Measurements from ENCODE around the gene C9orf40. TPM values are rescaled to one million over a fixed set of nuclear protein-coding genes. Genes with fewer than 3 reads are reported as not detected.

The C9orf40 gene
- total RNA-seq, 1 experiment from 2014 or later: 10.3 TPM

DNA sequence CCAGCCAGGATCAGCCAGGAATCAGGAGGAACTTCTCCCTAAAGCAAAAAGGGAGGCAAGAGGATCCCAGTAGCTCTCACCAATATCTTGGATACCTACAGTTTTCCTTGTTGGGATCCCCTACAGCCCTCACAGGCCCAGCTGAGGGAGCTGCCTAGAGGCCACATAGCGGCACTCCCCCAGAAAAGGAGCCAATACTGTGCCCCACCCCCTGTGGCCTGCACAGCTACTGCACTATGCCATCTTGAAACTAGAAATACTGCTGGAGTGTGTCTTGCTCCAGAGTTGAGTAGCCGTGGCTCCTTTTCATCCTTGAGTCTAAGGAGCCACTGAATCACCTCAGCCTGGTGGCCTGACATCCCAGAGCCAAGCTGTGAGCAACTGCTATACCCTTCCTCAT, 42.7 kb downstream of the C9orf40 start:
- H3K9ac ChIP-seq (ENCODE audit: extremely low read depth, insufficient read length, low read length): no peak overlapping the region
- no peak overlapping the region for H3K4me3 Mint-ChIP-seq
- H3K4me1 Mint-ChIP-seq: peaks cover 3 to 7% of the 10 kb centered on the region in 2 experiments; a peak in 2 of 4 replicates
- no peak overlapping the region for H3K56ac ChIP-seq (ENCODE audit: insufficient read length, low read depth, low read length)
- H4K5ac ChIP-seq (ENCODE audit: insufficient read length, low read depth, low read length): no peak overlapping the region
- H3K79me2 ChIP-seq (ENCODE audit: insufficient read depth, low read length): no peaks in the 10 kb centered on the region
- no peak for DNase-seq
- no peak overlapping the region for H3T11ph ChIP-seq (ENCODE audit: low read length)
- H3K27ac ChIP-seq (ENCODE audit: insufficient read length, low read depth, low read length): no peak overlapping the region
- no peak for TF ChIP-seq CTCF (conservative IDR thresholded peaks at IDR 0.05)
- WGBS (ENCODE audit: extremely low coverage, insufficient read length, low lambda C conversion rate): no CpG with 5 or more reads among the region's 2 CpGs
- H2AFZ ChIP-seq (ENCODE audit: low read length): no peak overlapping the region
- no peak overlapping the region for H2BK20ac ChIP-seq (ENCODE audit: low read depth, low read length, poor library complexity, severe bottlenecking)
- no peak overlapping the region for H3K18ac ChIP-seq (ENCODE audit: insufficient read length, low read depth, low read length)
- no peaks in the 10 kb centered on the region for H3K27me3 ChIP-seq (ENCODE audit: insufficient read depth, low read length)
- H3K79me1 ChIP-seq (ENCODE audit: insufficient read depth, low read depth, low read length, poor library complexity, severe bottlenecking): no peaks in the 10 kb centered on the region
- no peak overlapping the region for H4K91ac ChIP-seq (ENCODE audit: insufficient read length, low read depth, low read length)
- no peak overlapping the region for H2AK5ac ChIP-seq (ENCODE audit: insufficient read length, low read length)
- H4K8ac ChIP-seq (replicated peaks; ENCODE audit: insufficient read length, low read depth, low read length): no peak overlapping the region
- no peak overlapping the region for H2BK5ac ChIP-seq (ENCODE audit: insufficient read length, low read length)
- no peaks in the 10 kb centered on the region for H3K4me1 ChIP-seq (ENCODE audit: insufficient read depth, low read length)
- no peaks in the 10 kb centered on the region for H3K23me2 ChIP-seq (ENCODE audit: insufficient read length, low read depth, low read length, poor library complexity, severe bottlenecking)
- H3K23ac ChIP-seq (ENCODE audit: insufficient read length, low read depth, low read length): no peak overlapping the region
- H3K36me3 Mint-ChIP-seq (ENCODE audit: insufficient read depth in 1 of 3, low read depth in 3 of 3): no peaks in the 10 kb centered on the region; a peak in 1 of 7 replicates
- H2BK15ac ChIP-seq (ENCODE audit: low read depth, low read length): no peak overlapping the region
- no peak overlapping the region for H3K14ac ChIP-seq (ENCODE audit: insufficient read depth, low read length)
- no peaks in the 10 kb centered on the region for H4K20me1 ChIP-seq (ENCODE audit: control insufficient read depth, insufficient read depth, insufficient read length)
- H3K4me2 ChIP-seq (ENCODE audit: insufficient read depth, insufficient read length, low read length): no peak overlapping the region
- no peak overlapping the region for H3K4ac ChIP-seq (ENCODE audit: low read depth, low read length)
- H3K27ac Mint-ChIP-seq: no peak overlapping the region
- H2BK12ac ChIP-seq (ENCODE audit: insufficient read length, low read depth, low read length): no peak overlapping the region
- H2BK120ac ChIP-seq (ENCODE audit: low read depth, low read length, poor library complexity, severe bottlenecking): no peak overlapping the region
- H3K9me3 Mint-ChIP-seq: peaks cover 0 to 9% of the 10 kb centered on the region in 2 experiments; a peak in 3 of 5 replicates
- no peaks in the 10 kb centered on the region for H3K27me3 Mint-ChIP-seq (ENCODE audit: low read depth)
- no peaks in the 10 kb centered on the region for H3K9me3 ChIP-seq (ENCODE audit: control insufficient read depth, low read depth, low read length)

Data from H9 (cell line).